HEK293T (cell line): ENCODE data around the gene STK32A.
A peak's percentile ranks its signal among the peaks of the same experiment; 100 is the strongest.

ENCODE experiments used
- CTCF ChIA-PET: fragments of 350-600 bp; formaldehyde crosslinking; extraction: SDS; loops from one replicate; lab custom pipeline; 2021; ENCODE audit warnings: antibody characterized with exemption, inconsistent platforms; lab: Yijun Ruan, JAX
- POLR2A ChIA-PET: fragments of 350-600 bp; formaldehyde crosslinking; extraction: SDS; loops from one replicate; lab custom pipeline; 2020; ENCODE audit warnings: antibody characterized with exemption, inconsistent platforms; lab: Yijun Ruan, JAX
- DNase-seq: peaks from one replicate; pipeline ENCODE4 v3.0.0; 2012; ENCODE audit warnings: mixed read lengths; ENCODE audit errors: extremely low spot score
- ARNT ChIP-seq: fragments of 450-650 bp; IDR thresholded peaks from 2 replicates; pipeline ENCODE4 v1.6.1; 2017; ENCODE audit warnings: mild to moderate bottlenecking
- BHLHE40 ChIP-seq: fragments of 450-650 bp; IDR thresholded peaks from 2 replicates; pipeline ENCODE4 v1.6.1; 2016; ENCODE audit warnings: mild to moderate bottlenecking, moderate library complexity, borderline replicate concordance
- CTBP1 ChIP-seq: fragments of 450-650 bp; IDR thresholded peaks from 2 replicates; pipeline ENCODE4 v1.6.1; 2016; ENCODE audit warnings: borderline replicate concordance
- ELF4 ChIP-seq: fragments of 450-650 bp; IDR thresholded peaks from 2 replicates; pipeline ENCODE4 v1.6.1; 2017; ENCODE audit warnings: antibody characterized with exemption
- FOXA1 ChIP-seq: fragments of 450-650 bp; IDR thresholded peaks from 2 replicates; pipeline ENCODE4 v1.6.1; 2016; ENCODE audit warnings: mild to moderate bottlenecking
- FOXK2 ChIP-seq: fragments of 450-650 bp; IDR thresholded peaks from 2 replicates; pipeline ENCODE4 v1.6.1; 2016; ENCODE audit warnings: mild to moderate bottlenecking
- FOXM1 ChIP-seq: fragments of 450-650 bp; IDR thresholded peaks from 2 replicates; pipeline ENCODE4 v1.6.1; 2017; ENCODE audit warnings: mild to moderate bottlenecking, borderline replicate concordance
- HDGF ChIP-seq: fragments of 450-650 bp; IDR thresholded peaks from 2 replicates; pipeline ENCODE4 v1.6.1; 2017; ENCODE audit warnings: antibody characterized with exemption, borderline replicate concordance
- L3MBTL2 ChIP-seq: fragments of 450-650 bp; conservative IDR thresholded peaks from 2 replicates; pipeline ENCODE4 v1.6.1; 2016; ENCODE audit warnings: mild to moderate bottlenecking
- LEF1 ChIP-seq: fragments of 450-650 bp; IDR thresholded peaks from 2 replicates; pipeline ENCODE4 v1.6.1; 2017; ENCODE audit warnings: mild to moderate bottlenecking, borderline replicate concordance
- NFRKB ChIP-seq: fragments of 450-650 bp; IDR thresholded peaks from 2 replicates; pipeline ENCODE4 v1.6.1; 2016; ENCODE audit warnings: mild to moderate bottlenecking, moderate library complexity
- SP1 ChIP-seq: fragments of 450-650 bp; IDR thresholded peaks from 2 replicates; pipeline ENCODE4 v1.6.1; 2017
- SUZ12 ChIP-seq: fragments of 450-650 bp; IDR thresholded peaks from 2 replicates; pipeline ENCODE4 v1.6.1; 2016; ENCODE audit warnings: mild to moderate bottlenecking
- TARDBP ChIP-seq: fragments of 450-650 bp; IDR thresholded peaks from 2 replicates; pipeline ENCODE4 v1.6.1; 2016
- ZNF384 ChIP-seq: fragments of 450-650 bp; IDR thresholded peaks from 2 replicates; pipeline ENCODE4 v1.6.1; 2016
- TF ChIP-seq, protein P1 (sequence below): fragments of 450-650 bp; IDR thresholded peaks from 2 replicates; pipeline ENCODE4 v1.6.1; 2016

STK32A gene

DNA sequence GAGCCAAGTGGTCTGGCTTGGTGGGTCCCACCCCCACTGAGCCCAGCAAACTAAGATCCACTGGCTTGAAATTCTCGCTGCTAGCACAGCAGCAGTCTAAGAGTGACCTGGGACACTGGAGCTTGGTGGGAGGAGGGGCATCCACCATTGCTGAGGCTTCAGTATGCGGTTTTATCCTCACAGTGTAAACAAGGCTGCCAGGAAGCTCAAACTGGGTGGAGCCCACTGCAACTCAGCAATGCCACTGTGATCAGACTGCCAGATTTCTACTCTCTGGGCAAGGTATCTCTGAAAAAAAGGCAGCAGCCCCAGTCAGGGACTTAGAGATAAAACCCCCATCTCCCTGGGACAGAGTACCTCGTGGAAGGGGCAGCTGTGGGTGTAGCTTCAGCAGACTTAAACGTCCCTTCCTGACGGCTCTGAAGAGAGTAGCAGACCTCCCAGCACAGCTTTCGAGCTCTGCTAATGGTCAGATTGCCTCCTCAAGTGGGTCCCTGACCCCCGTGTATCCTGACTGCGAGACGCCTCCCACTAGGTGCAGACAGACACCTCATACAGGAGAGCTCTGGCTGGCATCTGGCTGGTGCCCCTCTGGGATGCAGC lies 18.2 kb upstream of the STK32A start:
- ChIA-PET CTCF (no interaction called here), POLR2A (no interaction called here)
- TF ChIP-seq FOXK2 = no peak
- TF ChIP-seq, protein P1, sequence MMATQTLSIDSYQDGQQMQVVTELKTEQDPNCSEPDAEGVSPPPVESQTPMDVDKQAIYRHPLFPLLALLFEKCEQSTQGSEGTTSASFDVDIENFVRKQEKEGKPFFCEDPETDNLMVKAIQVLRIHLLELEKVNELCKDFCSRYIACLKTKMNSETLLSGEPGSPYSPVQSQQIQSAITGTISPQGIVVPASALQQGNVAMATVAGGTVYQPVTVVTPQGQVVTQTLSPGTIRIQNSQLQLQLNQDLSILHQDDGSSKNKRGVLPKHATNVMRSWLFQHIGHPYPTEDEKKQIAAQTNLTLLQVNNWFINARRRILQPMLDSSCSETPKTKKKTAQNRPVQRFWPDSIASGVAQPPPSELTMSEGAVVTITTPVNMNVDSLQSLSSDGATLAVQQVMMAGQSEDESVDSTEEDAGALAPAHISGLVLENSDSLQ = no peak
- TF ChIP-seq ELF4 = no peak
- no peak for TF ChIP-seq L3MBTL2
- no peak for TF ChIP-seq FOXA1
- no peak for TF ChIP-seq FOXM1
- no peak for TF ChIP-seq CTBP1
- no peak for TF ChIP-seq BHLHE40
- TF ChIP-seq HDGF = no peak
- TF ChIP-seq ARNT = no peak
- no peak for TF ChIP-seq SUZ12
- no peak for TF ChIP-seq LEF1
- no peak for TF ChIP-seq NFRKB
- no peak for TF ChIP-seq TARDBP
- no peak for TF ChIP-seq ZNF384
- no peak for TF ChIP-seq SP1
- no peak for DNase-seq

GRCh38 chr5:147223343-147223742 lies 11.5 kb upstream of the STK32A start:
- ChIA-PET CTCF (interaction anchor here (1.2 to 1.6 kb wide), 3 partner anchors 12 to 355 kb away, joined by 3 to 8 read pairs (median 8); partner anchors contain the start of gene STK32A), POLR2A (no interaction called here)
- no peak for DNase-seq
- TF ChIP-seq SP1 (no peak), BHLHE40 (no peak), TARDBP (no peak), FOXK2 (no peak), NFRKB (no peak), SUZ12 (no peak), CTBP1 (no peak), ZNF384 (no peak), L3MBTL2 (no peak), LEF1 (no peak), HDGF (no peak), FOXM1 (no peak), FOXA1 (no peak), ELF4 (no peak), ARNT (no peak)
- TF ChIP-seq, protein P1 = no peak

DNA sequence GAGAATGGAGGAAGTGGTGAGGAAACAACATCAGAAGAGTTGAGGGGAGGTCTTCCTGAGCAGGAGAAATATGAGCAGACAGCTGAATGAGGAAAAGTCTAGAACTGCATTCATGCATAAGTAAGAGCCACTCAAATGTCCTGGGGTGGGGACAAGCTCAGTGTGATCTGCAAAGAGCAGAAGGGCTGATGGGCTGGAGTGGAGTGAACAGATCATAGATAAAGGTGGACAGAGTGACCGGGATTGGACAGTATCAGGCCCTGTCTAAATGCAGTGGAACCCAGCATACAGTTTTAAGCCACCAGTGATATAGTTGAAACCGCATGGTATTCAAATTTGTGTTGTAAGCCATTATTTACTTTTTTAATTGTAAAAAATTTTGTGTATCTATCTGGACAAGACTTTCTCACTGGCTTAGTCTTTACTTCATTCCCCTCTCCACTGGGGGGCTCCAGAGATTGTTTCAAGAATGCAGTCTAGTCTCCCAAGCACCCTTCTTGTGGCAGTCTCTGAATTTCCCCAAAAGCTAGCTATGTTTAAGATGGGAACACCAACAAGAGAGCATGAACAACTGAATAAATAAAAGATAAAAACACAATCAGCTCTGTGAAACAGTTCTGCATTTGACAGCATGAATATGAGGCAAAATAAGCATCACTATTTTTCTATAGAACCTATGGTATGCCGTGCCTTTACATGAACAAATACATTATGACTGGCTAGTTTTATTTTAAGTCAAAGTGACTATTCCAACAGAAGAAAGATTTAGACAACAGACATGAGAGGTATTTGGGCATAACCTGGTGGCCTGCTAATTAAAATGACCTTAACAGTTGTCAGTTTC lies 10.7 kb upstream of the STK32A start:
- ChIA-PET CTCF (interaction anchor here (1.1 to 1.6 kb wide), 4 partner anchors 11 to 354 kb away, joined by 3 to 8 read pairs (median 6); partner anchors contain the start of gene STK32A), POLR2A (no interaction called here)
- TF ChIP-seq ELF4 (no peak), LEF1 (no peak), CTBP1 (no peak), FOXA1 (no peak), BHLHE40 (no peak), TARDBP (no peak), FOXK2 (no peak), HDGF (no peak), SP1 (no peak), SUZ12 (no peak), L3MBTL2 (no peak), ZNF384 (no peak), FOXM1 (no peak), NFRKB (no peak), ARNT (no peak)
- TF ChIP-seq, protein P1 = no peak
- DNase-seq = peak; percentile 26

GRCh38 chr5:147225938-147226337 lies 8.9 kb upstream of the STK32A start:
- ChIA-PET POLR2A (no interaction called here), CTCF (no interaction called here)
- no peak for DNase-seq
- TF ChIP-seq, protein P1 = no peak
- TF ChIP-seq SUZ12 (no peak), LEF1 (no peak), HDGF (no peak), ELF4 (no peak), SP1 (no peak), CTBP1 (no peak), FOXA1 (no peak), BHLHE40 (no peak), FOXK2 (no peak), ZNF384 (no peak), TARDBP (no peak), L3MBTL2 (no peak), FOXM1 (no peak), NFRKB (no peak), ARNT (no peak)

DNA sequence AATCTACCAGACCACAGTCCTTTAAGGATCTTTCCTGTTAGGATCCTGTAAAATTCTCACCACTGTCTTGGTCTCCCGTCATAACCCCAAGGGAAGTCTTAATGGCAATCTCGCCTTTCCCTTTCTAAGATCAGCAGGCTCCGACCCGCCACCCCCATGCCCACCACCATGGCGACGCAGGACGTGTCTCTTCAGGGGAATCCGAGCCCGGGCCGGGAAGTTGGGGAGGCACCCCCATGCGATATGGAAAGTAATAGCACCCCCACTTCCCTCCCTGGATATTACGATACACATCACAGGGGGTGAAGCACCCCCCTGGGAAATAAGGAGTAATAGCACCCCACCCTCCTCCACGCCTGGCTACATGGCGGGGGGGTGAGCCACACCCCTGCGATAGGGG lies 8.3 kb upstream of the STK32A start:
- TF ChIP-seq HDGF = no peak
- no peak for TF ChIP-seq FOXA1
- no peak for TF ChIP-seq TARDBP
- TF ChIP-seq FOXK2 = no peak
- TF ChIP-seq, protein P1 = no peak
- no peak for TF ChIP-seq BHLHE40
- TF ChIP-seq FOXM1 = no peak
- no peak for TF ChIP-seq L3MBTL2
- TF ChIP-seq NFRKB = no peak
- no peak for TF ChIP-seq SP1
- no peak for TF ChIP-seq ARNT
- no peak for TF ChIP-seq SUZ12
- DNase-seq = no peak
- CTCF ChIA-PET = no interaction called here
- POLR2A ChIA-PET = no interaction called here
